ENCODE measurements around the gene JARID2. TPM values are rescaled to one million over a fixed set of nuclear protein-coding genes. Genes with fewer than 3 reads are reported as not detected.
A peak's percentile ranks its signal among the peaks of the same experiment; 100 is the strongest.

The JARID2 gene
- total and polyA plus RNA-seq, 2 of the 4 experiments (the other 2 are of a cell fraction) = 9.6 to 12.9 TPM

- H3K4me3 ChIP-seq (ENCODE audit: insufficient read depth, low read depth, low read length) = no peak overlapping the region
- DNase-seq = no peak
- H3K4me2 ChIP-seq (ENCODE audit: low read depth, low read length) = no peak overlapping the region
- peaks cover 49% of the 10 kb centered on the region; the same call in 1 of the 2 replicates for H3K36me3 ChIP-seq (ENCODE audit: control insufficient read depth, insufficient read depth, low read length)
- intact Hi-C loops (cut with micrococcal nuclease) (loop anchor here (5.0 kb wide), 1 partner anchor 115 kb away; no protein-coding TSS in a partner anchor), in situ Hi-C loops (cut with MboI; ENCODE audit: low sequenced_read_pairs) (no loop called here), dilution Hi-C loops (cut with HindIII; ENCODE audit: low sequenced_read_pairs, unreplicated experiment) (no loop called here)
- no peak overlapping the region for H3K56ac ChIP-seq (ENCODE audit: extremely low read depth, insufficient read depth, low read length)
- no peak overlapping the region for H2BK120ac ChIP-seq (ENCODE audit: low read depth, low read length)
- ChIA-PET POLR2A (ENCODE audit: unreplicated experiment) (no interaction called here), CTCF (no interaction called here)
- no peak overlapping the region for H3K14ac ChIP-seq (replicated peaks; ENCODE audit: low read depth, low read length)
- H3K23ac ChIP-seq (ENCODE audit: low read depth, low read length) = no peak overlapping the region
- 100% methylated on average over 1 of the region's 14 CpGs; no CpG with 5 or more reads in 1 of the 2 experiments for WGBS, 2 experiments (ENCODE audit: extremely low coverage in 2 of 2, insufficient read length in 1 of 2)
- H2AFZ ChIP-seq (replicated peaks; ENCODE audit: low read length, poor library complexity) = no peak overlapping the region
- H2AK5ac ChIP-seq (ENCODE audit: low read depth, low read length) = 0 out of 2 replicates have a peak overlapping the region, but pooled peaks have one; percentile 13
- H3K9ac ChIP-seq (ENCODE audit: low read depth, low read length) = no peak overlapping the region
- H3K9me1 ChIP-seq (ENCODE audit: insufficient read depth, low read length) = peaks cover 41% of the 10 kb centered on the region
- H3K18ac ChIP-seq (ENCODE audit: low read depth, low read length) = no peak overlapping the region
- peaks cover 31% of the 10 kb centered on the region for H3K4me1 ChIP-seq (ENCODE audit: control insufficient read depth, insufficient read depth, low read length)
- no peak for TF ChIP-seq ELK1 (IDR thresholded peaks at IDR 0.05; ENCODE audit: borderline replicate concordance, low read depth, low read length)
- H2BK20ac ChIP-seq (ENCODE audit: low read depth, low read length) = no peak overlapping the region
- no peak overlapping the region for H4K91ac ChIP-seq (ENCODE audit: insufficient read depth, low read depth, low read length)
- no peak overlapping the region for H4K8ac ChIP-seq (ENCODE audit: low read depth in 2 of 2, low read length in 2 of 2)
- no TSS peak for BruUV-seq (replicated peaks)
- H3K4ac ChIP-seq (ENCODE audit: low read depth, low read length) = no peak overlapping the region
- no peak overlapping the region for H2AK9ac ChIP-seq (replicated peaks; ENCODE audit: low read depth, low read length, poor library complexity)
- no peak for ATAC-seq (ENCODE audit: low read depth)
- H2BK15ac ChIP-seq (ENCODE audit: low read depth, low read length) = no peak overlapping the region
- no peak overlapping the region for H2BK5ac ChIP-seq (ENCODE audit: low read depth, low read length, poor library complexity, severe bottlenecking)
- H3K79me1 ChIP-seq (ENCODE audit: low read depth in 1 of 2, low read length in 2 of 2) = peaks cover 27 to 89% of the 10 kb centered on the region in 2 experiments
- H3K9me3 ChIP-seq (ENCODE audit: control insufficient read depth, insufficient read depth, low read length) = no peaks in the 10 kb centered on the region
- H4K20me1 ChIP-seq (ENCODE audit: insufficient read depth, low read length) = peaks cover 79% of the 10 kb centered on the region
- no peak overlapping the region for H4K5ac ChIP-seq (ENCODE audit: low read depth, low read length)
- H3K27ac ChIP-seq (ENCODE audit: insufficient read depth, low read length) = no peak overlapping the region
- no peaks in the 10 kb centered on the region for H3K27me3 ChIP-seq (ENCODE audit: control insufficient read depth, insufficient read depth, low read length)
Observed at GRCh38 chr6:15507746-15508145, 261.9 kb downstream of the JARID2 start.
